HTR-8/SVneo (cell line): Measurements from ENCODE around the gene SFSWAP.
"Not testable (repeated sequence)": the region's sequence is repeated elsewhere in the genome, so short reads cannot be mapped to it uniquely, and the experiment has no call there.

Source experiments
- DNase-seq: peaks from one replicate; pipeline ENCODE4 v3.0.0; 2011; ENCODE audit warnings: low spot score, mixed read lengths; ENCODE audit not compliant: insufficient read length
- FAIRE-seq: peaks from 2 replicates; lab custom pipeline; 2011; peaks lifted over from hg19 to GRCh38; lab: Jason Lieb, UNC

Gene SFSWAP

GRCh38 chr12:131733874-131734273 is 23.0 kb downstream of the SFSWAP start:
- no peak for FAIRE-seq
- no peak for DNase-seq

GRCh38 chr12:131734336-131735152 is 23.7 kb downstream of the SFSWAP start:
- FAIRE-seq: no peak

GRCh38 chr12:131735153-131735456 is 24.2 kb downstream of the SFSWAP start:
- DNase-seq (no peak), FAIRE-seq (no peak)

More at GRCh38 chr12:131734336-131735152, 23.7 kb downstream of the SFSWAP start:
- DNase-seq: no peak

GRCh38 chr12:131735476-131736445 is 24.9 kb downstream of the SFSWAP start:
- DNase-seq (no peak), FAIRE-seq (no peak)

- peak; percentile 9 for DNase-seq
- peak; percentile 31 for FAIRE-seq
These were observed 25.7 kb downstream of the SFSWAP start for GRCh38 chr12:131736446-131737149.

GRCh38 chr12:131737150-131737827 is 26.4 kb downstream of the SFSWAP start:
- FAIRE-seq: peak; percentile 76

GRCh38 chr12:131738196-131738595 is 27.3 kb downstream of the SFSWAP start:
- FAIRE-seq (no peak), DNase-seq (no peak)

More at GRCh38 chr12:131737150-131737827, 26.4 kb downstream of the SFSWAP start:
- DNase-seq: peak; percentile 68

GRCh38 chr12:131740626-131741025 is 29.7 kb downstream of the SFSWAP start:
- FAIRE-seq: no peak
- no peak for DNase-seq

- FAIRE-seq, DNase-seq: not testable (repeated sequence)
These were observed 31.9 kb downstream of the SFSWAP start for GRCh38 chr12:131742761-131743160.

GRCh38 chr12:131743410-131743809 is 32.5 kb downstream of the SFSWAP start:
- not testable (repeated sequence) for DNase-seq, FAIRE-seq

- not testable (repeated sequence) for FAIRE-seq, DNase-seq
These were observed 33.0 kb downstream of the SFSWAP start for GRCh38 chr12:131743880-131744279.

GRCh38 chr12:131744675-131745074 is 33.8 kb downstream of the SFSWAP start:
- not testable (repeated sequence) for DNase-seq, FAIRE-seq

GRCh38 chr12:131745706-131746105 is 34.8 kb downstream of the SFSWAP start:
- FAIRE-seq (no peak), DNase-seq (no peak)

GRCh38 chr12:131747276-131748177 is 36.6 kb downstream of the SFSWAP start:
- FAIRE-seq (no peak), DNase-seq (no peak)

- no peak for FAIRE-seq
- no peak for DNase-seq
These were observed 38.9 kb downstream of the SFSWAP start for GRCh38 chr12:131749618-131750315.

- FAIRE-seq: no peak
- no peak for DNase-seq
These were observed 40.4 kb downstream of the SFSWAP start for GRCh38 chr12:131751335-131751734.

- no peak for DNase-seq
- no peak for FAIRE-seq
These were observed 41.6 kb downstream of the SFSWAP start for GRCh38 chr12:131752451-131752850.

GRCh38 chr12:131753005-131753404 is 42.1 kb downstream of the SFSWAP start:
- no peak for DNase-seq
- FAIRE-seq: no peak
